ENCODE data around the gene TBX2. TPM values are rescaled to one million over a fixed set of nuclear protein-coding genes. Genes with fewer than 3 reads are reported as not detected.
A peak's percentile ranks its signal among the peaks of the same experiment; 100 is the strongest.
"Not testable (repeated sequence)": the region's sequence is repeated elsewhere in the genome, so short reads cannot be mapped to it uniquely, and the experiment has no call there.

Gene TBX2
- total and polyA plus RNA-seq, 2 experiments from 2014 or later, result 19.6 to 27.5 TPM

- DNase-seq (ENCODE audit: low spot score), result no peak
- no peak overlapping the region for H3K4me2 ChIP-seq
- no peak for TF ChIP-seq EZH2 (IDR thresholded peaks at IDR 0.05; ENCODE audit: borderline replicate concordance)
- no peak for TF ChIP-seq EZH2phosphoT487 (IDR thresholded peaks at IDR 0.05; ENCODE audit: low read depth, severe bottlenecking, unreplicated experiment)
- TF ChIP-seq CTCF (IDR thresholded peaks at IDR 0.05; ENCODE audit: poor library complexity), result no peak
- H3K9me3 ChIP-seq (ENCODE audit: low read depth), result no peaks in the 10 kb centered on the region
- no peaks in the 10 kb centered on the region for H3K36me3 ChIP-seq (replicated peaks; ENCODE audit: insufficient read depth, low read depth)
- H3K4me3 ChIP-seq, result no peak overlapping the region
- no peak overlapping the region for H2AFZ ChIP-seq
- H3K27ac ChIP-seq, result peak overlapping the region; percentile 5
- H3K9me2 ChIP-seq (replicated peaks; ENCODE audit: insufficient read depth), result no peaks in the 10 kb centered on the region
- no peaks in the 10 kb centered on the region for H4K20me1 ChIP-seq (ENCODE audit: insufficient read depth, poor library complexity, severe bottlenecking)
- H3K27me3 ChIP-seq, result no peaks in the 10 kb centered on the region
- H3K79me2 ChIP-seq, result no peaks in the 10 kb centered on the region
- H3K4me1 ChIP-seq (ENCODE audit: insufficient read depth), result peaks cover 16% of the 10 kb centered on the region
- WGBS (ENCODE audit: low lambda C conversion rate, missing lambda C conversion rate), result 55% methylated on average over 12 of the region's 12 CpGs
These were observed 46.7 kb upstream of the TBX2 start for GRCh38 chr17:61352781-61353491.

- no peak overlapping the region for H2AFZ ChIP-seq
- H3K9me2 ChIP-seq (replicated peaks; ENCODE audit: insufficient read depth), result no peaks in the 10 kb centered on the region
- H3K4me2 ChIP-seq, result no peak overlapping the region
- no peak overlapping the region for H3K4me3 ChIP-seq
- H3K36me3 ChIP-seq (replicated peaks; ENCODE audit: insufficient read depth, low read depth), result no peaks in the 10 kb centered on the region
- no peak for DNase-seq (ENCODE audit: low spot score)
- peaks cover 16% of the 10 kb centered on the region for H3K4me1 ChIP-seq (ENCODE audit: insufficient read depth)
- H3K9me3 ChIP-seq (ENCODE audit: low read depth), result no peaks in the 10 kb centered on the region
- no peaks in the 10 kb centered on the region for H4K20me1 ChIP-seq (ENCODE audit: insufficient read depth, poor library complexity, severe bottlenecking)
- WGBS (ENCODE audit: low lambda C conversion rate, missing lambda C conversion rate), result 77% methylated on average over 12 of the region's 12 CpGs
- no peaks in the 10 kb centered on the region for H3K79me2 ChIP-seq
- TF ChIP-seq CTCF (IDR thresholded peaks at IDR 0.05; ENCODE audit: poor library complexity) (no peak), EZH2phosphoT487 (IDR thresholded peaks at IDR 0.05; ENCODE audit: low read depth, severe bottlenecking, unreplicated experiment) (no peak), EZH2 (IDR thresholded peaks at IDR 0.05; ENCODE audit: borderline replicate concordance) (no peak)
- H3K27me3 ChIP-seq, result no peaks in the 10 kb centered on the region
- H3K27ac ChIP-seq, result no peak overlapping the region
These were observed 46.0 kb upstream of the TBX2 start for GRCh38 chr17:61353615-61354014.

- H3K4me3 ChIP-seq, result no peak overlapping the region
- DNase-seq (ENCODE audit: low spot score), result no peak
These were observed 44.5 kb upstream of the TBX2 start for GRCh38 chr17:61354895-61355874.

GRCh38 chr17:61357061-61357460 is 42.6 kb upstream of the TBX2 start:
- not testable (repeated sequence) for H3K79me2 ChIP-seq; DNase-seq (ENCODE audit: low spot score); H3K27me3 ChIP-seq; H2AFZ ChIP-seq; H3K4me3 ChIP-seq; H3K4me2 ChIP-seq; H3K9me2 ChIP-seq (replicated peaks; ENCODE audit: insufficient read depth); H3K36me3 ChIP-seq (replicated peaks; ENCODE audit: insufficient read depth, low read depth); H4K20me1 ChIP-seq (ENCODE audit: insufficient read depth, poor library complexity, severe bottlenecking); H3K9me3 ChIP-seq (ENCODE audit: low read depth)
- Histone ChIP-seq H3K4me1 (ENCODE audit: insufficient read depth) (peaks cover 17% of the 10 kb centered on the region), H3K27ac (peak overlapping the region; percentile 53)
- 95% methylated on average over 3 of the region's 3 CpGs for WGBS (ENCODE audit: low lambda C conversion rate, missing lambda C conversion rate)

More at GRCh38 chr17:61354895-61355874, 44.5 kb upstream of the TBX2 start:
- no peak overlapping the region for H3K27ac ChIP-seq
- H3K4me2 ChIP-seq, result no peak overlapping the region
- no peaks in the 10 kb centered on the region for H3K9me3 ChIP-seq (ENCODE audit: low read depth)
- peaks cover 16% of the 10 kb centered on the region for H3K4me1 ChIP-seq (ENCODE audit: insufficient read depth)
- no peaks in the 10 kb centered on the region for H3K36me3 ChIP-seq (replicated peaks; ENCODE audit: insufficient read depth, low read depth)
- no peak overlapping the region for H2AFZ ChIP-seq
- H3K27me3 ChIP-seq, result no peaks in the 10 kb centered on the region
- no peaks in the 10 kb centered on the region for H4K20me1 ChIP-seq (ENCODE audit: insufficient read depth, poor library complexity, severe bottlenecking)
- H3K79me2 ChIP-seq, result no peaks in the 10 kb centered on the region
- no peaks in the 10 kb centered on the region for H3K9me2 ChIP-seq (replicated peaks; ENCODE audit: insufficient read depth)
- no peak for TF ChIP-seq EZH2phosphoT487 (IDR thresholded peaks at IDR 0.05; ENCODE audit: low read depth, severe bottlenecking, unreplicated experiment)
- TF ChIP-seq CTCF (IDR thresholded peaks at IDR 0.05; ENCODE audit: poor library complexity), result peak; percentile 11
- 67% methylated on average over 10 of the region's 10 CpGs for WGBS (ENCODE audit: low lambda C conversion rate, missing lambda C conversion rate)

DNA sequence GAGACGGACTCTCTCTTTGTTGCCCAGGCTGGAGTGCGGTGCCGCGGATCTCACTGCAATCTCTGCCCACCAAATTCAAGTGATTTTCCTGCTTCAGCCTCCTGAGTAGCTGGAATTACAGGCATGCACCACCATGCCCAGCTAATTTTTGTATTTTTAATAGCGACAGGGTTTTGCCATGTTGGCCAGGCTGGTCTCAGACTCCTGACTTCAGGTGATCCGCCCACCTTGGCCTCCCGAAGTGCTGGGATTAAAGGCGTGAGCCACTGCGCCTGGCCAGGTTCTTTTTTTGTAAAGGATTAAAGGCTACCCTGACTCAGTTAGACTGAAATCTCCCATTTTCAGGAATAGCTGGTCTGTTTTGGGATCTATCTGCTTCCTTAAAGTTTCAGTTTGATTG is 40.1 kb upstream of the TBX2 start:
- 91% methylated on average over 9 of the region's 9 CpGs for WGBS (ENCODE audit: low lambda C conversion rate, missing lambda C conversion rate)
- not testable (repeated sequence) for H3K27ac ChIP-seq; H4K20me1 ChIP-seq (ENCODE audit: insufficient read depth, poor library complexity, severe bottlenecking); H2AFZ ChIP-seq; DNase-seq (ENCODE audit: low spot score); H3K79me2 ChIP-seq; H3K4me3 ChIP-seq; H3K9me3 ChIP-seq (ENCODE audit: low read depth); H3K36me3 ChIP-seq (replicated peaks; ENCODE audit: insufficient read depth, low read depth); H3K4me1 ChIP-seq (ENCODE audit: insufficient read depth); H3K27me3 ChIP-seq; H3K4me2 ChIP-seq; H3K9me2 ChIP-seq (replicated peaks; ENCODE audit: insufficient read depth)
